Body of pancreas (tissue), 4 donors: ENCODE measurements around the gene WWOX.

ENCODE experiments used
- POLR2A ChIP-seq, 3 donors: fragments of 450-650 bp; IDR thresholded peaks; one replicate each; pipeline ENCODE4 v1.6.1; 2016; ENCODE audit warnings: antibody characterized with exemption in 3 of 3, mild to moderate bottlenecking in 2 of 3
- TF ChIP-seq, protein P1 (sequence below), 7 experiments: fragments of 450-650 bp in 4 of 7; fragments of 200-600 bp in 3 of 7; sonication (generic) in 3 of 7; IDR thresholded peaks; one replicate each; pipeline ENCODE4 v1.5.1; 2016 to 2019; ENCODE audit warnings: antibody characterized with exemption in 7 of 7

DNA sequence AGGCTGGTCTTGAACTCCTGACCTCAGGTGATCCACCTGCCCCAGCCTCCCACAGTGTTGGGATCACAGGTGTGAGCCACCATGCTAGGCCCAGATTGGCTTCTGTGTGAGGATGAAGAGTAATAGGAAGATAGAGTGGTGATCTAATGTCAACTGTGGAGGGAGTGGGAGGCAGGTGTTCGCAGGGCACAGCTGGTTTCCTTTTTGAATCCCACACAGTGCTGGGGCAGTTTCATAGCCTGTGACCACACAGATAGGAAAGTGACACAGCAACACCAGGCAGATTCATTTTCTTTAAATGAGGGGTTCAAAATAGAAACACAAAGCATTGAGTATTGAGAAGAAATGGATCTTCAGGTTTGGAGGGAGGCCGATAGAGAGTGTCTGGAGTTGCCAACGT, 540.3 kb downstream of the WWOX start:
- TF ChIP-seq, protein P1, sequence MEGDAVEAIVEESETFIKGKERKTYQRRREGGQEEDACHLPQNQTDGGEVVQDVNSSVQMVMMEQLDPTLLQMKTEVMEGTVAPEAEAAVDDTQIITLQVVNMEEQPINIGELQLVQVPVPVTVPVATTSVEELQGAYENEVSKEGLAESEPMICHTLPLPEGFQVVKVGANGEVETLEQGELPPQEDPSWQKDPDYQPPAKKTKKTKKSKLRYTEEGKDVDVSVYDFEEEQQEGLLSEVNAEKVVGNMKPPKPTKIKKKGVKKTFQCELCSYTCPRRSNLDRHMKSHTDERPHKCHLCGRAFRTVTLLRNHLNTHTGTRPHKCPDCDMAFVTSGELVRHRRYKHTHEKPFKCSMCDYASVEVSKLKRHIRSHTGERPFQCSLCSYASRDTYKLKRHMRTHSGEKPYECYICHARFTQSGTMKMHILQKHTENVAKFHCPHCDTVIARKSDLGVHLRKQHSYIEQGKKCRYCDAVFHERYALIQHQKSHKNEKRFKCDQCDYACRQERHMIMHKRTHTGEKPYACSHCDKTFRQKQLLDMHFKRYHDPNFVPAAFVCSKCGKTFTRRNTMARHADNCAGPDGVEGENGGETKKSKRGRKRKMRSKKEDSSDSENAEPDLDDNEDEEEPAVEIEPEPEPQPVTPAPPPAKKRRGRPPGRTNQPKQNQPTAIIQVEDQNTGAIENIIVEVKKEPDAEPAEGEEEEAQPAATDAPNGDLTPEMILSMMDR (IDR thresholded peaks at IDR 0.05): no peak
- no peak for TF ChIP-seq POLR2A (IDR thresholded peaks at IDR 0.05)
